ENCODE results near the gene HAGHL. TPM values are rescaled to one million over a fixed set of nuclear protein-coding genes. Genes with fewer than 3 reads are reported as not detected.

The HAGHL gene
- total and polyA plus RNA-seq, 3 donors from 2014 or later = 7.2 to 13.7 (median 9.9) TPM

- H3K27me3 ChIP-seq = no peaks in the 10 kb centered on the region
- 72% methylated on average over 23 of the region's 29 CpGs; no CpG with 5 or more reads in 1 of the 2 donors for WGBS, 2 donors
- no peaks in the 10 kb centered on the region for H3K9me3 ChIP-seq
- no peaks in the 10 kb centered on the region for H3K36me3 ChIP-seq (ENCODE audit: low read depth, missing control alignments)
- intact Hi-C loops (cut with DNase I; ENCODE audit: low total_unique reads) = no loop called here
- H3K4me3 ChIP-seq = no peak overlapping the region
- no peak for DNase-seq
- TF ChIP-seq, protein P1, sequence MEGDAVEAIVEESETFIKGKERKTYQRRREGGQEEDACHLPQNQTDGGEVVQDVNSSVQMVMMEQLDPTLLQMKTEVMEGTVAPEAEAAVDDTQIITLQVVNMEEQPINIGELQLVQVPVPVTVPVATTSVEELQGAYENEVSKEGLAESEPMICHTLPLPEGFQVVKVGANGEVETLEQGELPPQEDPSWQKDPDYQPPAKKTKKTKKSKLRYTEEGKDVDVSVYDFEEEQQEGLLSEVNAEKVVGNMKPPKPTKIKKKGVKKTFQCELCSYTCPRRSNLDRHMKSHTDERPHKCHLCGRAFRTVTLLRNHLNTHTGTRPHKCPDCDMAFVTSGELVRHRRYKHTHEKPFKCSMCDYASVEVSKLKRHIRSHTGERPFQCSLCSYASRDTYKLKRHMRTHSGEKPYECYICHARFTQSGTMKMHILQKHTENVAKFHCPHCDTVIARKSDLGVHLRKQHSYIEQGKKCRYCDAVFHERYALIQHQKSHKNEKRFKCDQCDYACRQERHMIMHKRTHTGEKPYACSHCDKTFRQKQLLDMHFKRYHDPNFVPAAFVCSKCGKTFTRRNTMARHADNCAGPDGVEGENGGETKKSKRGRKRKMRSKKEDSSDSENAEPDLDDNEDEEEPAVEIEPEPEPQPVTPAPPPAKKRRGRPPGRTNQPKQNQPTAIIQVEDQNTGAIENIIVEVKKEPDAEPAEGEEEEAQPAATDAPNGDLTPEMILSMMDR (IDR thresholded peaks at IDR 0.05) = no peak
- no peak for TF ChIP-seq POLR2A (IDR thresholded peaks at IDR 0.05)
- H3K4me1 ChIP-seq = peaks cover 29% of the 10 kb centered on the region
- no peak overlapping the region for H3K27ac ChIP-seq
Observed at GRCh38 chr16:724188-725040, 2.5 kb upstream of the HAGHL start.

DNA sequence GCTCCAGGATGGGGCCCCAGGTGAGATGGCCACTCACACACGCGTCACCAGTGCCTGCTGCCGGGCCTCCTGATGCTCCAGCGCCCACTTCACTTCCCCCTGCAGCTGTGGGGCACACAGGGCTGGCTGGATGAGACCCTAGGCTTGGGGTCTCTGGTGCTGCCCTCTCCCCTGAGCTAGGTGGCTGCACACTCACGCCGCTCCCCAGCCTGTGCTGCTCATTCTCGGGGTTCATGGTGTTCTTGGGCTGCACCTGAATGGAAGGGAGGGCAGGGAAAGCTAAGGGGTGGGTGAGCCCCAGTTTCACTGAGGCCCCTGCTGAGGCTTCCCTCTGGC lies 1.9 kb upstream of the HAGHL start:
- TF ChIP-seq, protein P1 (IDR thresholded peaks at IDR 0.05) = no peak
- no peak for TF ChIP-seq POLR2A (IDR thresholded peaks at IDR 0.05)
- H3K36me3 ChIP-seq (ENCODE audit: low read depth, missing control alignments) = no peaks in the 10 kb centered on the region
- no peak overlapping the region for H3K27ac ChIP-seq
- H3K4me1 ChIP-seq = peaks cover 25% of the 10 kb centered on the region
- no peaks in the 10 kb centered on the region for H3K9me3 ChIP-seq
- DNase-seq = no peak
- intact Hi-C loops (cut with DNase I; ENCODE audit: low total_unique reads) = no loop called here
- H3K4me3 ChIP-seq = no peak overlapping the region
- WGBS, 2 donors = 69% methylated on average over 3 of the region's 7 CpGs; no CpG with 5 or more reads in 1 of the 2 donors
- H3K27me3 ChIP-seq = no peaks in the 10 kb centered on the region

DNA sequence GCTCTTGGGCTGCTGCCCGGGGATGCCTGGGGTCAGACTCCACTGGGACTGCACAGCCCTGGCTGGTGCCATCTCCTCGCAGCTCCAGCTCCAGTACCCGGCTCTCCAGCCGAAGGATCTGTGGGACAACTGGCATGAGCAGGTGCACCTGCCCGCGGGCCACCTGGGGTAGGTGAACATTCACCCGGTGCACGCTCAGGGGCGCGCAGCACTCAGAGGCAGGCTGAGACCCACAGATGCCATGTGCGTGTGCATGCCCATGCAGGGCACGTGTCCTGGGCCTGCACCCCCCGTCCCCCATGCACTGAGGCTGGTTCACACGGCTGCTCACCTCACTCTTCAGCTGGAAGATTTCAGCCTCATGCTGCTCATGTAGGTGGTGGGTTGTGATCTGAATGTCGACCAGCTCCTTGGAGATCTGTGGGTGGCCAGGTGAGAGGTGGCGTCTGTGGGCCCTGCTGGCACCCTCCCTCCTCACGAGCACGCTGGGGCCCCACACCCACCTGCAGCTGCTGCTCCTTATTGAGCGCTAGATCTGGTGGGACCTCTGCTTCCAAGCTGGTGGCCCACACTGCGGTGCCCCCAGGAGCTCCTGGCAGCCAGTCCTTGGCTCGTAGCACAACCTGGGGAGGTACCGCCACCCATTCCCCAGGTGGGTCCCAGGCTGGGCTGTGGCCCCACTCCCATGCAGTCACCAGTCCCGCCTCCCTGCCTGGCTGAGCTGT lies 1.3 kb upstream of the HAGHL start:
- Histone ChIP-seq H3K36me3 (ENCODE audit: low read depth, missing control alignments) (no peaks in the 10 kb centered on the region), H3K9me3 (no peaks in the 10 kb centered on the region), H3K4me3 (no peak overlapping the region), H3K4me1 (peaks cover 22% of the 10 kb centered on the region), H3K27ac (no peak overlapping the region), H3K27me3 (no peaks in the 10 kb centered on the region)
- TF ChIP-seq, protein P1 (IDR thresholded peaks at IDR 0.05) = no peak
- TF ChIP-seq POLR2A (IDR thresholded peaks at IDR 0.05) = no peak
- no peak for DNase-seq
- intact Hi-C loops (cut with DNase I; ENCODE audit: low total_unique reads) = no loop called here
- 44 to 82% methylated on average over 5 to 23 of the region's 23 CpGs for WGBS, 2 donors

GRCh38 chr16:726188-726437 lies 793 bp upstream of the HAGHL start:
- TF ChIP-seq POLR2A (IDR thresholded peaks at IDR 0.05) = no peak
- TF ChIP-seq, protein P1 (IDR thresholded peaks at IDR 0.05) = no peak
- H3K4me3 ChIP-seq = no peak overlapping the region
- no peaks in the 10 kb centered on the region for H3K36me3 ChIP-seq (ENCODE audit: low read depth, missing control alignments)
- WGBS, 2 donors = 20 to 23% methylated on average over 4 to 9 of the region's 9 CpGs
- intact Hi-C loops (cut with DNase I; ENCODE audit: low total_unique reads) = no loop called here
- DNase-seq = no peak
- no peak overlapping the region for H3K27ac ChIP-seq
- no peaks in the 10 kb centered on the region for H3K27me3 ChIP-seq
- H3K9me3 ChIP-seq = no peaks in the 10 kb centered on the region
- peaks cover 22% of the 10 kb centered on the region for H3K4me1 ChIP-seq
